ENCODE results near the gene MAP4K3. TPM values are rescaled to one million over a fixed set of nuclear protein-coding genes. Genes with fewer than 3 reads are reported as not detected.

Gene MAP4K3
- total RNA-seq, 2 experiments from 2014 or later: 12.4 to 17.5 TPM

DNA sequence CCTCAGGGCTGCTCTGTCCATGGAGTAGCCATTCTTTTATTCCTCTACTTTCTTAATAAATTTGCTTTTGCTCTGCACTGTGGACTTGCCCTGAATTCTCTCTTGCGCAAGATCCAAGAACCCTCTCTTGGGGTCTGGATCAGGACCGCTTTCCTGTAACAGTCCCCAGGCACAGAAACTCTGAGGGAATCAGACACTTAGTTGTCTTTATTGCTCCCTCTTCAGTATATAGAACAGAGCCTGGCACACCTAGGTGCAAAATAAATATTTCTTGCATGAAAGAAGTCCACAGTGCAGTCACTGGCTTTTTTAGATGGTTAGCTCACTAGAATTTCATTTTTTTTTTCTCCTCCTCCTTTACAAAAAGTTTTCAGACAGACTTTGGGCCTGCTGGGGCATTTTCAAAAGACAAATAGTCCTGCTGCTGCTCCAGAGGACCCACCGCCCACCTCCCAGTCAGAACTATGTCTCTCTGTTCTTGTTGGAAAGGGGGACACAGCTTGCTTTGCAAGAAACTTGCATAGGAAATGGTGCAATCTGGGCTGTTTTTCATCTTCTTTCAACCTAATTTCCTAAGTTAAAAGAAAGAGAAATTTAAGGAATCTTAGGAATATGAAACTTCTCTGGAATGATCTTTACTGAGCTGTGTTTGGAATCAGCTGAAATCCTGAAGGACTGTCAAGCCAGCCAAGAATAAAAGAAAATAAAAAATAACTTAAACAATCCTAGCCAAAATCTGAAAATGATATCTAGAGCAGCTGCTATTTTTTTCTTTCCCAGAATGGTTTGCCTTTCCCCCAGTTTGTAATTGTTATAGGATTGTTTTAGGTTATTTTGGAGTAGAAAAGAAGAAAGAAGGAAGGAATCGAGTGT is 31.7 kb upstream of the MAP4K3 start:
- no peaks in the 10 kb centered on the region for H3K9me2 ChIP-seq (ENCODE audit: insufficient read depth, low read length)
- H3K79me2 ChIP-seq (ENCODE audit: insufficient read depth, low read depth, low read length): no peaks in the 10 kb centered on the region
- no peak for TF ChIP-seq EZH2phosphoT487 (IDR thresholded peaks at IDR 0.05; ENCODE audit: borderline replicate concordance, low read depth, low read length)
- TF ChIP-seq, protein P1, sequence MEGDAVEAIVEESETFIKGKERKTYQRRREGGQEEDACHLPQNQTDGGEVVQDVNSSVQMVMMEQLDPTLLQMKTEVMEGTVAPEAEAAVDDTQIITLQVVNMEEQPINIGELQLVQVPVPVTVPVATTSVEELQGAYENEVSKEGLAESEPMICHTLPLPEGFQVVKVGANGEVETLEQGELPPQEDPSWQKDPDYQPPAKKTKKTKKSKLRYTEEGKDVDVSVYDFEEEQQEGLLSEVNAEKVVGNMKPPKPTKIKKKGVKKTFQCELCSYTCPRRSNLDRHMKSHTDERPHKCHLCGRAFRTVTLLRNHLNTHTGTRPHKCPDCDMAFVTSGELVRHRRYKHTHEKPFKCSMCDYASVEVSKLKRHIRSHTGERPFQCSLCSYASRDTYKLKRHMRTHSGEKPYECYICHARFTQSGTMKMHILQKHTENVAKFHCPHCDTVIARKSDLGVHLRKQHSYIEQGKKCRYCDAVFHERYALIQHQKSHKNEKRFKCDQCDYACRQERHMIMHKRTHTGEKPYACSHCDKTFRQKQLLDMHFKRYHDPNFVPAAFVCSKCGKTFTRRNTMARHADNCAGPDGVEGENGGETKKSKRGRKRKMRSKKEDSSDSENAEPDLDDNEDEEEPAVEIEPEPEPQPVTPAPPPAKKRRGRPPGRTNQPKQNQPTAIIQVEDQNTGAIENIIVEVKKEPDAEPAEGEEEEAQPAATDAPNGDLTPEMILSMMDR (conservative IDR thresholded peaks at IDR 0.05; ENCODE audit: low read length): no peak
- peaks cover 34% of the 10 kb centered on the region for H3K4me1 ChIP-seq (ENCODE audit: insufficient read depth, low read length, poor library complexity, severe bottlenecking)
- ChIA-PET POLR2A (interaction anchor here (0.6 to 1.7 kb wide), 14 partner anchors 11 to 291 kb away, joined by 3 to 10 read pairs (median 4); no protein-coding TSS in a partner anchor), CTCF (ENCODE audit: unreplicated experiment) (no interaction called here)
- H3K4me3 ChIP-seq (ENCODE audit: low read depth, low read length, poor library complexity, severe bottlenecking): no peak overlapping the region
- BruUV-seq (replicated peaks): no TSS peak
- intact Hi-C loops (cut with micrococcal nuclease; ENCODE audit: unreplicated experiment): no loop called here
- H3K36me3 ChIP-seq (ENCODE audit: insufficient read depth, low read length): no peaks in the 10 kb centered on the region
- H4K20me1 ChIP-seq (ENCODE audit: insufficient read depth, low read length): no peaks in the 10 kb centered on the region
- H3K4me2 ChIP-seq (ENCODE audit: low read length): peak overlapping the region; percentile 63
- H3K9me3 ChIP-seq (ENCODE audit: low read length): no peaks in the 10 kb centered on the region
- H3K27ac ChIP-seq (ENCODE audit: low read depth, low read length, poor library complexity, severe bottlenecking): peak overlapping the region; percentile 45
- DNase-seq (ENCODE audit: low spot score): no peak
- no peak overlapping the region; the same call in 1 of the 2 replicates for H2AFZ ChIP-seq (ENCODE audit: low read length)

DNA sequence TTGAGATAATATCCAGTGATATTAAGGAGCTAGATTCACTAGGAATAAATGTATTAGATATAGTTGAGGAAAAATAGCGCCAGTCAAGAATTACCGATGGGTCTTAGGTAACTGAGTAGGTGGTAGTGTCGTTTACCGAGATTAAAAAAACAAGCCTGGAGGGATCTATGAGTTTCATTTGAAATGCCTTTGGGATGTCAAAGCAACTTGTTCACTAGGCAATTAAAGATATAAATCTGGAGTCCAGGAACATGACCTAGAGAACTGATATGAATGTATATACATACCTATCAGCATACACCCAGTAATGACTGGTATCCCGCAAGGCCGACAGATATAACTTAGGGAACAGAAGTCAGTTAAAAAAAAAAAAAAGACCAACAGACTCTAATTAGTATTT is 29.2 kb upstream of the MAP4K3 start:
- CTCF ChIA-PET (ENCODE audit: unreplicated experiment): no interaction called here
- H4K20me1 ChIP-seq (ENCODE audit: insufficient read depth, low read length): no peaks in the 10 kb centered on the region
- intact Hi-C loops (cut with micrococcal nuclease; ENCODE audit: unreplicated experiment): no loop called here
- no peak overlapping the region for H3K27ac ChIP-seq (ENCODE audit: low read depth, low read length, poor library complexity, severe bottlenecking)
- H3K9me2 ChIP-seq (ENCODE audit: insufficient read depth, low read length): no peaks in the 10 kb centered on the region
- H3K4me2 ChIP-seq (ENCODE audit: low read length): no peak overlapping the region
- no peak overlapping the region for H2AFZ ChIP-seq (ENCODE audit: low read length)
- no peaks in the 10 kb centered on the region for H3K36me3 ChIP-seq (ENCODE audit: insufficient read depth, low read length)
- TF ChIP-seq, protein P1 (conservative IDR thresholded peaks at IDR 0.05; ENCODE audit: low read length): no peak
- no peak for TF ChIP-seq EZH2phosphoT487 (IDR thresholded peaks at IDR 0.05; ENCODE audit: borderline replicate concordance, low read depth, low read length)
- H3K4me3 ChIP-seq (ENCODE audit: low read depth, low read length, poor library complexity, severe bottlenecking): no peak overlapping the region
- H3K79me2 ChIP-seq (ENCODE audit: insufficient read depth, low read depth, low read length): no peaks in the 10 kb centered on the region
- H3K4me1 ChIP-seq (ENCODE audit: insufficient read depth, low read length, poor library complexity, severe bottlenecking): peaks cover 28% of the 10 kb centered on the region
- BruUV-seq (replicated peaks): no TSS peak
- POLR2A ChIA-PET: no interaction called here
- H3K9me3 ChIP-seq (ENCODE audit: low read length): no peaks in the 10 kb centered on the region
- DNase-seq (ENCODE audit: low spot score): no peak

DNA sequence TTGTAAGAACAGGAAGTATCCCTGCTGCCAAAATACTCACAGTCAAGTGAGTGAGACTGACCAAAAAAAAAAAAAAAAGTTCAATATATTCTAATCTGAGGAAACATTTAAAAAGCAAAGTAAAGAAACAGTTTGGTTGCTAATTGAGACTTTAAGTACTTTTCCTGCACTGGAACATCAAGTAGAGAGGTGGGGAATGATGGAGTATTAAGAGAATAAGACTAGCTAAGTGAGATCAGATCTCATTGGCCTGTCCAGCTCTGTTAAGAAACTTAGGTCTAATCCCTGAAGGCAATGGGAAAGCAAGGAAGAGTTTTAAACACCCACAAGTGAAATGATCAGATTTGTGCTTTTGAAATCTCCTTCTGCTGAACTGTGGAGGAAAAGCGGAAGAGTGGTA is 27.8 kb upstream of the MAP4K3 start:
- no peak overlapping the region for H3K4me3 ChIP-seq (ENCODE audit: low read depth, low read length, poor library complexity, severe bottlenecking)
- POLR2A ChIA-PET: interaction anchor here (0.7 to 0.9 kb wide), 2 partner anchors 25 to 55 kb away, joined by 7 read pairs; no protein-coding TSS in a partner anchor
- H3K79me2 ChIP-seq (ENCODE audit: insufficient read depth, low read depth, low read length): no peaks in the 10 kb centered on the region
- H2AFZ ChIP-seq (ENCODE audit: low read length): no peak overlapping the region
- intact Hi-C loops (cut with micrococcal nuclease; ENCODE audit: unreplicated experiment): no loop called here
- BruUV-seq (replicated peaks): no TSS peak
- CTCF ChIA-PET (ENCODE audit: unreplicated experiment): no interaction called here
- no peaks in the 10 kb centered on the region; the same call in 1 of the 2 replicates for H3K9me2 ChIP-seq (ENCODE audit: insufficient read depth, low read length)
- no peak overlapping the region for H3K27ac ChIP-seq (ENCODE audit: low read depth, low read length, poor library complexity, severe bottlenecking)
- no peaks in the 10 kb centered on the region for H3K9me3 ChIP-seq (ENCODE audit: low read length)
- TF ChIP-seq EZH2phosphoT487 (IDR thresholded peaks at IDR 0.05; ENCODE audit: borderline replicate concordance, low read depth, low read length): no peak
- TF ChIP-seq, protein P1 (conservative IDR thresholded peaks at IDR 0.05; ENCODE audit: low read length): no peak
- no peak overlapping the region for H3K4me2 ChIP-seq (ENCODE audit: low read length)
- DNase-seq (ENCODE audit: low spot score): no peak
- H4K20me1 ChIP-seq (ENCODE audit: insufficient read depth, low read length): no peaks in the 10 kb centered on the region
- peaks cover 14% of the 10 kb centered on the region for H3K4me1 ChIP-seq (ENCODE audit: insufficient read depth, low read length, poor library complexity, severe bottlenecking)
- no peaks in the 10 kb centered on the region for H3K36me3 ChIP-seq (ENCODE audit: insufficient read depth, low read length)
